CD4-positive, alpha-beta T cell treated with Interleukin-2 at 100 ng/mL for 4 hours (primary cell): ENCODE measurements around the gene SLC6A9.

Source experiments
- DNase-seq: peaks from one replicate; pipeline ENCODE4 v3.0.0-alpha.2; 2020; ENCODE audit warnings: low spot score

Gene SLC6A9

DNA sequence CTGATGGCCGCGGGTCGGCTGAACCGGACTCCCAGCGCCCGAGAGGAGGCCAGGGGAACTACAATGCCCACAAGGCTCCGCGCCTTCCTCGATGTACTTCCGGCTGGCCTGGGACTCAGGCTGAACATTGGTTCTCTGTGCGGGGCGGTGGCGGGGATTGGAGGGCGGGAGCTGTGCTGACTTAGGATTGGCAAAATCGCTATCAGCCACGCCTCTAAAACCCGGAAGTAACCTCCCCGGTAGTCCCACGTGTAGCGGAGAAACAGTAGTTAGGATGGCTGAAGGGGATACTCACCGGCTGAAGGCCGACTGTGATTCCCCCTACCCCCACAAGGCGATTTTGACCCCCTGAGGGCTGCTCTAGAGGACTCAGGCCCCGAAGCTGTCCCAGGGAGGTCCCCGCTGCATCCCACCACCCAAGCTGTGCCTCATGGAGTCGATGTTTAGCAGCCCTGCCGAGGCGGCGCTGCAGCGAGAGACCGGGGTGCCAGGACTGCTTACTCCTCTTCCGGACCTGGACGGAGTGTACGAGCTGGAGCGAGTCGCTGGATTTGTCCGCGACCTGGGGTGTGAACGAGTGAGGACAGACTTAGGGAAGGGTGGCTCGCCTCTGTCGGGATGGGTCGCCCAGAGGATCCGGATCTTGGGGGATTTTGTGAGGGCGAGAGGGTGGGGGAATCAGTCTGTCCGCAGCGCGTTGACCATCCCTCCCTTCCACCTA lies 61.4 kb downstream of the SLC6A9 start, which contains the start of gene DPH2:
Gene DPH2, plus strand, starts transcription at position 265 of the 721 bp plus-strand sequence. Its CDS starts 166 bp downstream, at position 431.
- peak; percentile 95 for DNase-seq

DNA sequence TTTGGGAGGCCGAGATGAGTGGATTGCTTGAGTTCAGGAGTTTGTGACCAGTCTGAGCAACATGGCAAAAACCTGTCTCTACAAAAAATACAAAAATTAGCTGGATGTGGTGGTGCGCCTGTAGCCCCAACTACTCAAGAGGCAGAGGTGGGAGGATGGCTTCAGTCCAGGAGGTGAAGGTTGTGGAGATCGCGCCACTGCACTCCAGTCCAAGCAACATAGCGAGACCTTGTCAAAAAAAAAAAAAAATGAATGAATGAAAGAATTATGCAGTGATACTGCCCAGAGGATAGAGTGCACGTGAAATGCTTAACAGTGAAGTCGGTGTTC lies 61.9 kb downstream of the SLC6A9 start:
- no peak for DNase-seq

DNA sequence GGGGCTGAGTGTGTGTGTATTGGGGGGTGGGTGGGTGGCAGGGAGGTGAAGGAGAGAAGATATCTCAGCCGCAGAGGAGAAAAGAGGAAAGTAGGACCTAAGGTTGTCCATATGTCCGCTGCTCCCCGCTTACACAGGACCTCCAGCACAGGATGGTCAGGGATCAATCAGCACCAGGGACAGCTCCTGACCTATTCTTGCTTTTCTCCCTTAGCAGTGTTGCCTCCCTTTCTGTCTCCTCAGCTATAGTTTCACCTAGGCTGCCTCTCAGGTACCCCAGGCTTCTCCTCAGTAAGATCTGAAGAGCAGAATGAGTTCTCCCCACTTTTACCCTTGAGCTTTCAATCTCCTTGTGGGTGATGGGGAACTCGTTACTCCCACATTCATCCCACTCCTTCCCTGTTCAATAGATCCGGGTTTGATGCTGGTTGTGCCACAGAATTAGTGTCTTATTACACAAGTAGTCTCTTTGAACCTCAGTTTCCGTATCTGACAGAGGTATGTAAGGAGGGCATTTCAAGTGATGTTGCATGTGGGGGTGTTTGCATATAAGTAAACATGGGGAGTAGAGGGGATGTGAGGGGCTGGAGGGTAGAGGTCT lies 62.8 kb downstream of the SLC6A9 start:
- DNase-seq, result peak; percentile 16

DNA sequence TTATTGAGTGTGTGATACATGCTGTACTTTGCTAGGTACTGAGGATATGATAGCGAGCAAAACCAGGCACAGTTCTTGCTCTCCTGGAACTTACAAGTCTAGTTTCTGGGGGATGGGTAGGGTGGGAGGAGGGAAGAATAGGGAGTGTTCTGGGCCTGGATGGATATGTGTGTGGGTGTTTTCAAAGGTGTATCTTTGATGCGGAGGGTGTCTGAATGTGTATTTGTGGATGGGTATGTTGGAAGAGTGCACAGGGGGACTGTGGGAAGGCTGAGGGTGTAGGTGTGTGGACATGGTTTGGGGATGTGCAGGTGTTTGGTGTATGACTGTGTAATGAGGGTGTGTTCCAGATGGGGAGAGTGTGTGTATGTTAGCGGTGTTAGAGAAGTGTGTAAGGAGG lies 65.9 kb downstream of the SLC6A9 start:
- DNase-seq, result no peak

DNA sequence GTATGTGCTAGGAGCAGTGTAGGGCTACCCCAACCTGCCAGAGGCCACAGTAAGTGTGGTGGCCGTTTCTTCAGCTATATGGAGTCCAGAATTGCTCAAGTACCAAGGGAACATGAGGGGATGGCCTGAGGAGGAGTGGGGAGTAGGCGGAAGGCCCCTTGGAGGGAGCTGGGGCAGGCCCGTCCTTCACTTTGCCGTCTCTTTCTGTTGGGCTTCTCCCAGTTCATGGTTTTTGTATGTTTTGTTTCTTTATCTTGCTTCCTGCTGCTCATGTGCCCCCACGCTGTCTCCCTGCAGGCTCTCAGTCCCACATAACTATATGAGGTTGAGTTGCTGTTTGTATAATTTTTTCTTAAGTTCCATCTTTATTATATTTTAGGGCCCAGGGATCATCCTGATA lies 67.4 kb downstream of the SLC6A9 start:
- DNase-seq, result no peak

DNA sequence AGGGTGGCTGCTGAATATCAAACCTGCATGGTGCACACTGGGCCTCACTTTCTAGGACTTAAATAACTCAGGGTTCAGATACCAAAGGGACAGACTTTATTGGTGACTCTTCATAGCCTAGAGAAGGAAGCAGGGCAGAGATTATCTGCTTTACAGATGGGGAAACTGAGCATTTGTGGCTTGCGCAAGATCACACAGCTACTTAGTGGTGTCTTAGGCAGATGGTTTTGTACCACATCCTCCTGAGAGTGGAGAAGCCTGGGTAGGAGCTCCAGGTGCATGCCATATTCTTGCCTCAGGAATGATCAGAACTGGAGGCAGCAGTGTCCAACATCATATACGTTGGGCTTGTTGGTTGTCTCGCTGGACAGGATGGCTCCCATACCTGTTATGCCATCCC lies 68.3 kb downstream of the SLC6A9 start:
- DNase-seq, result no peak

DNA sequence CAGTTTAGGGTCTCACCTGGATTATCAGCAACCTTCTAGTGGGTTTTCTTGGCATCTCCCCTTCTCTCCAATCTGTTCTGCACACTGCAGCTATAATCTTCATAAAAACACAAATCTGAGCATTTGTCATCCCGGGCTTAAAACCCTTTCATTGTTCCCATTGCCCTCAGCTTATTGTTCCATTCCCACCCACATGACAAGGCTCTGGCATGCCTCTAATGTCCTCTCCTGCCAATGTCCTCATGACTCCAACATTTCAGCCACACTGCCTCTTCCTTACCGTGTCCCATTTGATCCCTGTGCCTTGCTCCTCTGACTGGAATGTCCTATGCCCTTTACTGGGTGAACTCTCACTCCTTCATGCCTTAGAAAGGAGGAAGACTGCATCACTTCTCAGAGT lies 68.9 kb downstream of the SLC6A9 start:
- DNase-seq, result no peak

DNA sequence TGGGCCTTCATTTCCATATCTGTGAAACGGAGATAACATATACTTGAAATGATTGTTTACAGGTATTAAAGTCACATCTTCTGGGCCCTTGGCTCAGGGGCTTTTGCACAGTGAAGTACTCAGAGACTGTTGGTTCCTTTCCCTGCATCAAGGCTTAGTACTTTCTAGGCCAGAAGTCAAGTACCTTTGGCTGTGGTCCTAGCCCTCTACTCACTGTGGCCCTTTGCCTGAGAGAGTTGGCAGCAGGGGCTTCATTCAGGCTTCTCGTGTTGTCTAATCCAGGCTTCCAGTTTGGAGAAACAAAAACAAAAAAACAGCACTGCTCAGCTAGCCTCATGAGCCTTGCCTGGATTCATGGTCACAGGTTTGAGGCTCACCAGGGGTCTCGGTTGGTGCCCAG lies 69.6 kb downstream of the SLC6A9 start:
- DNase-seq, result no peak

DNA sequence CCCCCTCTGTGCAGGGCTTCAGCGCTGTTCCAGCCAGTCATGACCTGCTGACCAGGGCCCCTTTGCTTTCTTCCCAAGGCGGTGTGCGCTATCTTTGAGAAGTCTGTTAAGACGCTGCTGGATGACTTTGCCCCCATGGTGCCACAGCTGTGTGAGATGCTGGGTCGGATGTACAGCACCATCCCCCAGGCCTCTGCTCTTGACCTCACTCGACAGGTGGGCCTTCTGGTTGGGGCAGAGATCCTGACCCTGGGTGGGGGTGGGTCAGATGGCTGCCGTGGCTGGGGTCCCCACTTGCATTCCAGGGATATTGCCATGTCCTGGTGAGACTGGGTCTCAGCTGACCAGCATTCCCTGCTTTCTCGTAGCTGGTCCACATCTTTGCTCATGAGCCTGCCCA lies 70.5 kb downstream of the SLC6A9 start:
- DNase-seq, result no peak

DNA sequence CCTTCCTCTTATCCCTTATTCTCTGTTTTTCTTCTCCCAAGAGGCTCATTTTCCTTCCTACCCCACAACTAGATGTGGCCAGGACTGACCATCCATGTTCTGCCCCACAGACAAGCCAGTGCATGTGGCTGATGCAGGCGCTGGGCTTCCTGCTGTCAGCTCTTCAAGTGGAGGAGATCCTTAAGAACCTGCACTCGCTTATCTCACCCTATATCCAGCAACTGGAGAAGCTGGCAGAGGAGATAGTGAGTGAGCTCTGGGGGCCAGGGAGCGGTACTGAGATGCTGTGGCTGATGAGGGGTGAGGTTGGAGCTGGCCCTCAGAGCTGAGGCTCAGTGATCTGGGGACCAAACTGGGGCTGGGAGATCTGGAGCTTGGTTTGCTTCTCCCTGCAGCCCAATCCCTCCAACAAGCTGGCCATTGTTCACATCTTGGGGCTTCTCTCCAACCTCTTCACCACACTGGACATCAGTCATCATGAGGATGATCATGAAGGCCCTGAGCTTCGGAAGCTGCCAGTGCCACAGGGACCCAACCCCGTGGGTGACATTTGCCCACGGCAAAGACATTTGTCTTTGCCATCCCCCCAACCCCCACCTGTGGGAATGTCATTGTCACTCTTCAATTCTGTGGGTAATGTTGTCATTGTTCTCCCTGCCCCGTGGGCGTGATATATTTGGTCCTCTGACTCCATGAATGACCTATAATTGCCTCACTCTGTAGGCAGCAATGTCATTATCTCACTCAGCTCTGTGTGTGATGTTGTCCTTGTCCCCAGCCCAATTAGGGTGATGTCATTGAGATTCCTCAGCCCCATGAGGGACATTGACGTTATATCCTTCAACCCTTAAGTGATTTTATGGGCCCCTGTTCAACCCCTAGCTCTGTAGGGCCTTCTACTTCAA lies 72.7 kb downstream of the SLC6A9 start:
- no peak for DNase-seq

DNA sequence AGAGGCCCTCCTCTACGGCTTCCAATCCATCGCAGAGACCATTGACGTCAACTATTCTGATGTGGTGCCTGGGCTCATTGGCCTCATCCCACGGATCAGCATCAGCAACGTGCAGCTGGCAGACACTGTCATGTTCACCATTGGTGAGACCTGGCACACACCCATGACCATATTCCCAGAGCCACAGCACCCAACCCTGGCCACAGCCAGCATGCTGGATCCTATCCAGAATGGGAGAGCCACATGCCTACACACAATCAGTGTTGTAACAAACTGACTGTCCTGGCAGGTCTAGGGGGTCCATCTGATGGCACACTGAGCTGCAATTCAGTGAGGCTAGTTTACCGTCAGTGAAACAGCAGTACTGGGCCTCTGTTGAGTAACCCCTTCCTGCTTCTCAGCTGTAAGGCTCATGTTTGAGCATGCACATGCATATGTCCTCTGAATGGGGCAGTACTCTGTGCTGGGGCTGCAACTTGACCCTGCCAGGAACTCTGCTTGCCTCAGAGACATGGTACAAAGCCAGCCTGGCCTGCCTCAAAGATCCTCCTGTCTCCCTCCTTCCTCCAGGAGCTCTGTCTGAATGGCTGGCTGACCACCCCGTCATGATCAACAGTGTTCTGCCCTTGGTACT lies 73.7 kb downstream of the SLC6A9 start:
- DNase-seq, result no peak

DNA sequence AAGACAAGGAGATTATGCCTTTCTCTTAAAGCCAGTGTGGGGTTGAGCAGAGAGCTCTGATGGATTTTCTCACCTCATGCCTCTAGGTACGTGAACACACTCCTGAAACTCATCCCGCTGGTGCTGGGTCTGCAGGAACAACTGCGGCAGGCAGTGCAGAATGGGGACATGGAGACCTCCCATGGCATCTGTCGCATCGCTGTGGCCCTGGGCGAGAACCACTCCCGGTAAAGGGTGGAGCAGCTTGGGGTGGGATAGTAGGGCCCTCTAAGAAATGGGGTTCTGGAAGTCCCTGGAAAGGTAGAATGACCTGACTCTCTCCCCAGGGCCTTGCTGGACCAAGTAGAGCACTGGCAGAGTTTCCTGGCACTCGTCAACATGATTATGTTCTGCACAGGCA lies 75.0 kb downstream of the SLC6A9 start:
- DNase-seq, result no peak

DNA sequence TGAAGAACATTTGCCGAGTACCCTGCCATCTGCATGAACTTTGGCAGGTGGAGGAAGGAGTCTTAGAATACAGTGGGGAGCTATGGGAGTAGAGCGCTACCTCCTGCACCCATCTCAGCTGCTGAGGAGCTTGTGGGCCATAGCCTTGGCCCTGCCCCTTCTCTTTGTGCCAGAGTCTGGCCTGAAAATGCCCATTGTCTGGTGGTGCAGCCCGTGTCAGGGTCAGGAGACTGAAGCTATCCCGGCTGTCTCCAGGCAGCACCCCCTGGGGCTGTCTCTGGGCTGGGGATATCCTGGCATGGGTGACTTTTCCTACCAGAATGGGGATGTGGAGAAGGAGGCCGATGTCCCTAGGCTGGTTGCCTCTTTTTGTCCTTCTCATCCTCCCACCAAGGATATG lies 77.2 kb downstream of the SLC6A9 start:
- no peak for DNase-seq

DNA sequence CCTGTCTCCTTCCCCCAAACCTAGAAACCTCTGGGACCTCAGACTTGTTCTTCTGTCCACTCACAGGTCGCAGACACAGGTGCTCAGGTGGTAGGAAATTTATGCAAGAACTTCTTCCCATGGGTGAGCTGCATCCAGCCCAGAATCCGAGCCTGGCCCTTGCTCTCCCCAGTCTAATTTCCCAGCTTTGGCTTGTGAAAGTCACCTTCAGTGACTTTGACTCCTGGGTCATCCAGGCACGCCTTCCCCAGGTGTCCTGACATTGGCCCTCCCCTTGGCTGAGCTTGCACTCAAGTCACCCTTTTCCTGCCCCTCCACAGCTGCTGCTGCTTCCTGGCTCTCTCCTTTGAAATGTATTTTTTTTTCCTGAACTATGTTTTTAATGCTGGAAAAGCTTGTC lies 77.9 kb downstream of the SLC6A9 start:
- no peak for DNase-seq

DNA sequence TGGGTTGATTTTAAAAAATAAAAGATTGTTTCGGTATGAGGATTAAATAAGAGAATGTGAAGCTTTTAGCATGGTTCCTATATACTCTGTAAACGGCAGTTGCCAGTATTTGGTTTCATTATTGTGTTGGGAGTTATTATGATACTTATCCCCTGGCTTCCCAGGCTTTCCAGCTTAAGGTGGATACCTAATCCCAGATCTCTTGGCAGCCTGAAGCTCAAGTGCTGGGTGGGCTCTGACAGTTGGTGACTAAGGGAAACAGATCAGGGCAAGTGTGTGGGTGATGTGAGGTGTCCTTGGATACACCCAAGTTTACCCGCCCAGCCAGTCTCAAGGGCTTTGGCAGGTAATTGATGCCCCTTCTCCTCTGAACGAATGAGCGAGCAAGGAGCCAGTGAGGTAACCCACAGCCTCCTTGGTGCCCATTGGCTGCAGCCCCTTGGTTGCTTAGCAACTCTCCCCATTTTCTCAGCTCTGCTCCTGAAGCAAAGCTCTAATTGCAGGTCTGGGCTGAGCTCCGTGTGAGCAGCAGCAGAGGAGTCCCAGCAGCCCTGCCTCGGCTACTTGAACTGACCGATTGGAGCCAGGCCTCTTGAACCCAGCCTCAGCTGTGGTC lies 78.4 kb downstream of the SLC6A9 start:
- DNase-seq, result no peak

DNA sequence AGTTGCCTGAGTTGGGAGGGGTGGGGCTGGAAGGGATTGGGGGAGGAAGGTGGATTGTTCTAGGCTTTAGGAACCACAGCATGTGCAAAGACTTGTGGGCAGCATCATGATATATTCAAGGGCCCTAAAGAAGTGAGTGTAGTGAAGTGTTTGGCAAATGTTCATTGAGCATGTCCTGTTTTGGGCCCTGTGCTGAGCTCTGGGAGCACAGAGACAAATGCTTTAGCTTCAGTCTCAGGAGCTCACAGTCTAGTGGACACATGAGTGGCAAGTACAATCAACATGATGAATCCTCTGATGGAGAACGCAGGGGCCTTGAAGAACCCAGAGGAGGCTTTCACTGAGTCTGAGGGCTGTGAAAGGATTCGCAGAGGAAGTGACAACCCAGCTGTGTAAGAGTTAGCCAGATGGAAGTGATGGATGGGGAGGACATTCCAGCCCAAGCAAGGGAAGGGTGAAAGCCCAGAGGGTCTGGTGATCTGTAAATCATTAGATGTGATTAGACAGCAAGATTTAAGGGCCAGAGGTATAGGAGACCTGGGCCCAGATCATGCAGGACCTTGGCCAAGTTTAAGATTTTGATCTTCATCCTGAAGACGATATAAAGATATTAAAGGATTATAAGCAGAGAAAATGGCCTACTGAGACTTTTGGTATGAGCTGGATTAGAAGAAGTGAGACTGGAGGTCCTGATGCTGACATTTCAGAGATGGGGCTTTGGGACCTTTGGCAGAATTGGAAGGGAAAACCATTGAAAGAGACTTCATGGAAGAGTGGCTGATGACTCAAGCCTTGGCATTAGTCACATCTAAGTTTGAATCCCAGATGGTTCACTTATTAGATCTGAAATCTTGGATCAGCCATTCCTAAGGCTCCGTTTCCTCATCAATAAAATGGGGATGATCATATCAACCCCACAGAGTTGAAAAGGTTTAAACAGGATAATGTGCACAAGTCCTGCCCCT lies 80.0 kb downstream of the SLC6A9 start:
- DNase-seq, result no peak

DNA sequence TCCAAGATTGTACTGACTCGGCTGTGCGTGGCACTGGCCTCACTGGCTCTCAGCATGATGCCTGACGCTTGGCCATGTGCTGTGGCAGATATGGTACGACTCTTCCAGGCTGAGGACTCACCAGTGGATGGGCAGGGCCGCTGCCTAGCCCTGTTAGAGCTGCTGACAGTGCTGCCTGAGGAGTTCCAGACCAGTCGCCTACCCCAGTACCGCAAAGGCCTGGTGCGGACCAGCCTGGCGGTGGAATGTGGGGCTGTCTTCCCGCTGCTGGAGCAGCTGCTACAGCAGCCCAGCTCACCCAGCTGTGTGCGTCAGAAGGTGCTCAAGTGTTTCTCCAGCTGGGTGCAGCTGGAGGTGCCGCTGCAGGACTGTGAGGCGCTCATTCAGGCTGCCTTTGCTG lies 81.6 kb downstream of the SLC6A9 start:
- no peak for DNase-seq

DNA sequence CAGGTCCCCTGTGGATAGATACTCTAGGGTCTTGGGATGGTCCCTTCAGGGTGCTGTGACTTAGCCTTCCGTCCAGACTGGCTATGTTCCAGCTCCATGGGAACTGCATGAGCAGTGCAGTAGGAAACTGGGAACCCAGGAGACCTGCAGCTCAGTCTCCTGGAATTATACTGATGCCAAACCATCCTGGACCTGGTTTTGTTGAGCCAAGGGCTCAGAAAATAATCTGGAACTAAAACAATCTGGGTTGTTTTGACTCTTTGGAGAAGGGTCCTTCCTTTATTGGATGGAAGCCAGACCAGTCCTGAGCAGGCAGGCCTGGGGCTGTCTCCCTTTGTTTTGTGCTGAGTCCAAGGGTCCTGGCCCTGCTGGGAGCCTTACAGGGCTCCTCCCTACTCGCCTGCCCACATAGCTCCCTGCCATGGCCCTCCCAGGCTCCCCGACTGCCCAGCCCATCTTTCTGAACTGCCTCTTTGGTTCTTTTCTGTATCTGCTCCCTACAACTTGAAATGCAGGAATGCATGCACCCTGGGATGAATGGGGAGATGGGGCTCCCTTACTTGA lies 83.3 kb downstream of the SLC6A9 start:
- DNase-seq, result no peak

DNA sequence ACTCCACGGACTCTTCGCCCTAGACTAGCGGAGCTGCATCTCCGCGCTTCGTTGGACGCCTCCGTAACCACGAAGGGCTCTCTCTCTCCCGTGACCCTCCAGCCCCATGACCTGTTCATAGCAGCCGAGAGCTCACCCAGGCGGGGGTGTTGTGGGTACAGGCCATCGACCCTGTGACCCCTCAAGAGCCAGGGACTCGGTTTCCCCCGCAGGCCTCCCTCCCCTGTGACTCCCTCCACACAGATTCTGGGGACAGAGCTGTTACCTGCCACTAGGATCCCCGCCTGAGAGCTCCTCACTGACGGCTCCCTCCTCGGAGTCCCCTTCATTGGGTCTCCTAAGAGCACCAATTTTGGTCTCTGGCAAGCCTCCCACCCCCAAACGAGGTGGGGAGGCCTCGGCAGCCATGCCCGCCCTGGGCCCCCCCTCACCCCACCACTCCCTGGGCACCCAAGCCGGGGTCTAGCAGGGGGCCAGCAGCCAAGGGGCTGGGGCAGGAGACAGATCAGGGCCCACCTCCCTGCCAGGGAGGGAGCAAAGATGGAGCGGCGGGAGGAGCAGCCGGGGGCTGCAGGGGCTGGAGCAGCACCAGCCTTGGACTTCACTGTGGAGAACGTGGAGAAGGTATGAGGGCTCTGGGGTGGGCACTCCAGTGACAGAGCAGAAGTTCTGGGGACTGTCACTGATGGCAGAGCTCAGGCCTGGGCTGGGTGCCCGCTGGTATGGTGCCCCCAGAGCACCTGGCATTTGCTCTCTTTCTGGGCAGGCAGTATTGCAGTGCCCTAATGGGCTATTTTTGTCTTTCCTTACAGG lies 84.0 kb downstream of the SLC6A9 start:
- peak; percentile 7 for DNase-seq
